Stimulated activated CD4-positive, alpha-beta T cell treated with anti-CD3 and anti-CD28 coated beads, Interleukin-15, amount 100 ng/mL, for 24 hours (primary cell): ENCODE results near the gene MLPH.

Experiments
- DNase-seq: peaks from one replicate; pipeline ENCODE4 v3.0.0-alpha.2; 2020

The MLPH gene

DNA sequence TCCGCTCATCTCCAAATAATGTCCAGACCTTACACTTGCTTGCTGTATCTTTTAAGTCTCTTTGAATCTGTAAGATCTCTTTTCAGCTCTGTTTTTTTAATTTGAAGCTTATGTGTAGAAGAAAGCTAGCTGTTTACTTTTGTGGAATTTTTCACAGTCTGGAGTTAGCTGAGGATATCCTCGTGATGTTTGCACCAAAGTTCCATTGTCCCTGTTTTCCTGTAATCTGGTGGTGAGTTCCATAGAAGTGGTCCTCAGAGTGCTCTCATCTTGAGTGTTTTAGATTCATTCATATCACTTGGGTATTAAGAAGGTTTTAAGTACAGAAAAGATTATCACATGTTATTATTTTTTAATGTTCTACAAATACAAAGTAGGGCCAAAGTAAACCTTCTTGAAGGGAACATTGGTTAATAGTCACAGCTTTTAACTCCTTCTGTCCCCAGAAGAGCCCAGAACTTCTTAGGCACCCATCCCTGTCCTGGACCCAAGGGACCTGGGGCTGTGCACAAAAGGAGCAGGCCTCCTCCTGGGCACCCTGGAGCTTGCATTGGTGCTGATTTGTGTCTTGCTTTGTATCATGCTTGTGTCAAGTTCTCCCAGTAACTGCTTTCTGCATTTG lies 15.0 kb downstream of the MLPH start:
- no peak for DNase-seq

GRCh38 chr2:237503201-237503600 lies 16.1 kb downstream of the MLPH start:
- no peak for DNase-seq

- DNase-seq: no peak
These were observed 18.3 kb downstream of the MLPH start for GRCh38 chr2:237505188-237505939.

GRCh38 chr2:237507512-237507911 lies 20.5 kb downstream of the MLPH start:
- no peak for DNase-seq

DNA sequence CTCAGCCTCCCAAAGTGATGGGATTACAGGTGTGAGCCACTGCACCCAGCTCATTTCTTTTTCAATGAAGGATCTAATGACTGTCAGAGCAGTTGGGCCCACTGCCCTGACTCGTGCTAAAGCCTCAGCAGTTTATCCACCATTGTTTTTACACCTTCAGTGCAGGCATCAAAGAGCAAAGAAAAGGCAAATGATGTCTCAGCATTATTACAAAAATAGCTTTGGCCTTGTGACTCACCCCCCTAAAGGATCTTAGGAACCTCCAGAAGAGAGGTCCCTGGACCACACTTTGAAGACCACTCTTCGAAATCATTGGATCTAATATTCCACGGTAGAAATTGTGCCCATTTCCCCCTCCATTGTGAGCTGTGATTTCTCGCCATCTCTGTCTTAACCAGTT lies 21.3 kb downstream of the MLPH start:
- DNase-seq: no peak

- DNase-seq: no peak
These were observed 22.1 kb downstream of the MLPH start for GRCh38 chr2:237509151-237509550.

DNA sequence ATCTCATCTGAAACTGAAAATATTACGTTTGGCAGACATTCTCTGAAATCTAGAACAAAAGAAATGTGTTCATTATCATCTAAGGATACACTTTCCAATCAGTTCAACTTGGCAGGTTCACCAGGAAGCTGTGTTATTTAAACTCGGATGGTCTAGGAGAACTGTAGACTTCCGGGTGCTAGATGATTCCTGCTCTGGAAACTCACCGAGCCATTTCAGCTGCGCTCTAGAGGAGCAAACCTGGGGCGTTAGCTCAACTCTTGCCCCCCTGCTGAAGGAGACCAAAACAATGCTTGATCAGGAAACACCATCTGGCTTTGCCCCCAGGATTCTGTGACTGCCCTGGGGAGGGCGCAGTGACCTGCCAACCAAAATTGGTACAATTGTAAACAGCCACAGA lies 22.9 kb downstream of the MLPH start:
- no peak for DNase-seq

- DNase-seq: no peak
These were observed 23.6 kb downstream of the MLPH start for GRCh38 chr2:237510502-237511217.

- no peak for DNase-seq
These were observed 24.4 kb downstream of the MLPH start for GRCh38 chr2:237511433-237511832.

DNA sequence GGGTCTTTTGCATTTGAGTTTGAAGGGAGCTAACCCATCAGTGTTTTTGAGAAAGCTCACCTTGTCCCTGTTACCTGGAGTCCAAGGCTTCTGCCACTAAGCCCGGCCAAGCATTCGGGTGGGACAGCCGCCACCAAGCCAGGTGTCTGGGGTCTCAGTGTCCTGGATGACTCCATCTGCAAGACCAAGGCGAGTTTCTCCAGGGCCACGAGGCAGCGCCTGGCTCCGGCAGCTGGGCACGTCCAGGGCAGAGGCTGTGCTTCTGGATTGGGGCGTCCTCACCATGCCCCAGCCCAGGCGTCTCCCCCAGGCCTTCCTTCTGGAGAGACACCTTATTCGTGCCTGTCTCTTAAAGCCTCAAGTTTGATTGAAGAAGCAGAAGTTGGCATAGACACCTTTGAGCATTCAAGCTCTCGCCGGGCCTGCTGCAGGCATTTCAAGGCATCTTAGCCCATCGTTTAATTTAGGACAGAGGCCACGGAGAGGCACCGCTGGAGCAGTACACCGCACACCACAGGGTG lies 24.9 kb downstream of the MLPH start:
- no peak for DNase-seq

DNA sequence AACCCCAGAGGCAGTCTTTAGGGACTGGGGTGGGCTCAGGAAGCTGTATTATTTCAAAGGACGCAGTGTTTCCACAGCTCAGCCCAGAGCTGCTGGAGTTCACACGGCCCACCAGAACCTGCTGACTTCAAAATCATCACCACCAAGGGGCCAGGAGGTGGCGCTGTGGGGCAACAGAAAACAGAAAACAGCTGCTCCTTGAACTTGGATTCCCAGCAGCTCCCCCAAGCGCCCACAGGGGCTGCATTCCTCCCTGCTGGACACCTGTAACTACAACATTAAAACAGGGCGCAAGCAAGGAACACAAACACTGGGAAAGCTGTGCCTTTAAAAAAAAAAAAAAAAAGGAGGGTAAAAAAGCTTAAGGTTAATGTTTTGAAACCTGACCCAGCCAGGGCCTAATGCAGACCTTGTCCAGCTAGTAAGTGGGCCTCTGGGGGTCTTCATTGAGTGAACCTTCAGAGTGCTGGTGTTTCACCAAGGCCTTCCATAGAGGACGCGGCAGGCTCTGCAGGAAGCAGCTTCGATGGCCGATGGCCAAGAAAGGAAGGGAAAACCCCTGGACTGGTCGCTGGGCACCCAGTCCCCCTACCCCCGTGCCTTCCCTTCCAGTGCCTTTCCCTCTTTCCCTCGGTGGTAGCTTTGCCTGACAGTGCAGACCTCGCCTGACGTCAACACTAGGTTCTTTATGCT lies 25.9 kb downstream of the MLPH start:
- DNase-seq: peak; percentile 85

DNA sequence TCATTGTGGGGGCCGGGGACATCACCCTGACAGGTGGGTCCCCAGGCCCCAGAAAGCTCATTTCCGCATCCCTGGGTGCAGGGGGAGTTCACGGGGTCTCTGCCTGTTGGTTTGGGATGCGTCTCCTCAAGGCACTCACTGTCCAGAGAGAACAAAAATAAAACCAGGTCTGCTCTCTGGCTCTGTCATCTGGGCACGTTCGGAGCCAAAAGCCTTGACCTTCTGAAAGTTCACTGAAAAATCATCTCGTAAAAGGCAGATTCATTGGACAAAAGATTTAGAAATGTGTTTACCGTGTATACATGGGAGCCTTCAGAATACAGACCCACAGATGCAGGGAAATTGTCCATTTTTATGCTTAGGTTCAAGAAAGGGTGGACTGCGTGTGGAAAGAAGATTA lies 26.6 kb downstream of the MLPH start:
- no peak for DNase-seq

DNA sequence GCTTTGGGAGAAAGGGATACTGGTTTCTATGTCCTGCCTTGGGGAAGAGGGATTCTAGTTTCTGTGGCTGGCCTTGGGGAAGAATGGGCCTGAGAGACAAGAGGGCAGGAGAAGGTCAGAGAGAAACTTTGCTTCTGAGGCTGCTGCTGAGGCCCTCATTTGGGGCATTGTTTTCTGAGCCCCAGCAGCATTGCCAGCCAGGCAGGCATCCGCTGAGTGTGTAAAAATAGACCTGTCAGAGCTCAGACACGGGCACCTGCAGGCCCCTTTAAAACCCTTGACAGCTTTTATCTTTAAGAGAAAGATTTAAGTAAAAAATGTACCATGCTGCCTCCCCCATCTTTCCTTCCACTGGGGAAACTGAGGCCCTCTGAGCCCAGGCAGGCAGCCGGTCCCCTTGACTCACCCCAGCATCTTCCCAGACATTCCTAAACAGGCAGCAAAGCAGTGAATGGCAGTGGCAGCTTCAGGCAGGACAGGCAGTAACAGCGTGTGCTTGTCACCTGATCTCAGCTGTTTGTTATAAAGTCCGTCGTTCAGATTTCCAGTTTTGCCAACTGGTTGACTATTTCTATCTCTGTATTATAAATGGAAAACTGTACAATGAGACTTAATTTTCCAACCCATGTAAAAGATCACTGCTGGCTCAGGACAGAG lies 27.6 kb downstream of the MLPH start:
- no peak for DNase-seq

DNA sequence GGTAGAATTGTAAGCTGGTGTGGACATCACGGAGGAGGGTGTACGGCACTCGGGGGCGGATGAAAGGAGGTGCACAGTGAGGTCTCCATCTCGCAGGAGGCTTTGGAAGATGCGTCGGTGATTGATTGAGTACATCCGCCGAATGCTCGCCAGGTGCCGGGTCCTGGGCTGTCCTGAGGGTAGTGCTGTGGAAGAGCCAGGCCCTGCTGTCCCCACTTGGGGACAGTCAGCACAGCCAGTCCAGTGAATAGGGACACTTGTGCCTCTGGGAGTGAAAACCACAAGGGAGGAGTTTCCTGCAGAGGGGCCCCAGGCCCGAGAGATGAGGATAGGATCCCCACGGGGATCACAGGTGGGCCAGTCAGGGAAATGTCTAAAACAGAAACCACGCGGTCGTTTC lies 28.1 kb downstream of the MLPH start:
- no peak for DNase-seq

GRCh38 chr2:237515621-237516275 lies 28.7 kb downstream of the MLPH start:
- DNase-seq: no peak

DNA sequence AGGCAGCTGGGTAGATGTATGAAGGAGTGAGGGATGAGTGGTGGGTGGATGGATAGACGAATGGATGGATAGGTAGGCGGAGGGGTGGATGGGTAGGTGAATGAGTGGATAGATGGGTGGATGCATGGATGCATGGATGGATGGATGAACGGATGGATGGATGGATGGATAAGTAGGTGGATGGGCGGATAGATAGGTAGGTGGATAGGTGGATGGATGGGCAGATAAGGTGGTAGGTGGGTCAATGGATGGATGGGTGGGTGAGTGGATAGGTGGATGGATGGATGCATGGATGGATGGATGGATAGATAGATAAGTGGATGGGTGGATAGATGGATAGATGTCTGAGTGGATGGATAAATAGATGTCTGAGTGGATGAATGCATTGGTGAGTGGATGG lies 30.1 kb downstream of the MLPH start:
- no peak for DNase-seq

- no peak for DNase-seq
These were observed 30.9 kb downstream of the MLPH start for GRCh38 chr2:237517990-237518389.

- no peak for DNase-seq
These were observed 32.6 kb downstream of the MLPH start for GRCh38 chr2:237519506-237520245.

GRCh38 chr2:237520290-237520689 lies 33.2 kb downstream of the MLPH start:
- DNase-seq: no peak

- DNase-seq: no peak
These were observed 37.6 kb downstream of the MLPH start for GRCh38 chr2:237524631-237525030.

DNA sequence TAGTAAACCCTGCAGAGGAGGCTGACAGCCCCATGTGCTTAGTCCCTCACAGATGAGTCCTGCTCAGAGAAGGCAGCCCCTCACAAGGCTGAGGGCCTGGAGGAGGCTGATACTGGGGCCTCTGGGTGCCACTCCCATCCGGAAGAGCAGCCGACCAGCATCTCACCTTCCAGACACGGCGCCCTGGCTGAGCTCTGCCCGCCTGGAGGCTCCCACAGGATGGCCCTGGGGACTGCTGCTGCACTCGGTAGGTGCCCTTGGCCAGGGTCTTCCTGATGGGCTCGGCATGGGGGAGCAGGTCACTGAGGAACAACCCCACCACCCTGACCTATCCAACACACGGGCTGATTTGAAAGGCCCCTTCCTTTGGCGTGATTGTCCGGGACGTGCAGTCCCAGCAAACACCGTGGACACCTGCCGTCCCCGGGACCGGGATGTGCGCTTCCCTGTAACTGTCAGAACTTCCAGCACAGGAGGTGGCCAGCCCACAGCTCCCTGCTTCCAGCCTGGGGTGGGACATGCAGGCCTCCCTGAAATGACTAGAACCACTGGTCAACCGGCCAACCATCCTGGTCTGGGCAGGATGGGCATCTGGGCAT lies 38.6 kb downstream of the MLPH start:
- no peak for DNase-seq
